K562 (cell line): ENCODE results near the gene PLXNA3. TPM values are rescaled to one million over a fixed set of nuclear protein-coding genes. Genes with fewer than 3 reads are reported as not detected.

Experiments used
- ADNP ChIP-seq: fragments of 200-800 bp; sonication (Bioruptor generic); IDR thresholded peaks from 2 replicates; pipeline ENCODE4 v1.6.1; 2016; ENCODE audit warnings: missing genetic modification characterization, missing compliant biosample characterization
- ARID1B ChIP-seq: fragments of 450-650 bp; IDR thresholded peaks from 2 replicates; pipeline ENCODE4 v1.6.1; 2016; ENCODE audit warnings: antibody characterized with exemption, mild to moderate bottlenecking, inconsistent platforms
- BRF2 ChIP-seq: IDR thresholded peaks from 3 replicates; pipeline ENCODE4 v1.6.1; 2011; ENCODE audit warnings: borderline replicate concordance, mild to moderate bottlenecking; ENCODE audit not compliant: insufficient read length, insufficient read depth
- CBX3 ChIP-seq, 2 experiments: IDR thresholded peaks; 1 replicate in 1 of 2; 2 replicates in 1 of 2; pipeline ENCODE4 v1.6.1; 2012; ENCODE audit warnings: inconsistent platforms in 2 of 2, low read length in 2 of 2, borderline replicate concordance in 1 of 2, control low read depth in 1 of 2
- CHD1 ChIP-seq: fragments of 200-600 bp; sonication (generic); IDR thresholded peaks from one replicate; pipeline ENCODE4 v1.6.1; 2012; ENCODE audit warnings: mild to moderate bottlenecking, moderate library complexity, low read length, inconsistent platforms
- ETV6 ChIP-seq, 3 experiments: fragments of 150-350 bp in 1 of 3; sonication (generic) in 1 of 3; formaldehyde crosslinking in 1 of 3; IDR thresholded peaks; 2 replicates each; pipeline versions ENCODE4 v1.6.1 to v1.8.0; 2014 to 2022; ENCODE audit warnings: borderline replicate concordance in 2 of 3, low read depth in 2 of 3, antibody characterized with exemption in 1 of 3, low read length in 1 of 3, mild to moderate bottlenecking in 1 of 3, missing genetic modification reagents in 1 of 3
- GTF2F1 ChIP-seq: IDR thresholded peaks from 2 replicates; pipeline ENCODE4 v1.6.1; 2011; ENCODE audit warnings: low read depth, low read length, improper control_type of control experiment
- MBD2 ChIP-seq: sonication (generic); IDR thresholded peaks from 2 replicates; pipeline ENCODE4 v1.6.1; 2016; ENCODE audit warnings: low read depth, borderline replicate concordance
- PML ChIP-seq: IDR thresholded peaks from 2 replicates; pipeline ENCODE4 v1.6.1; 2012; ENCODE audit warnings: low read length, inconsistent platforms
- RBBP5 ChIP-seq: fragments of 200-600 bp; sonication (generic); IDR thresholded peaks from 2 replicates; pipeline ENCODE4 v1.6.1; 2012; ENCODE audit warnings: borderline replicate concordance, mild to moderate bottlenecking, low read length, control low read depth, inconsistent platforms; ENCODE audit not compliant: insufficient read depth, poor library complexity, severe bottlenecking
- STAT5B ChIP-seq: fragments of 250-450 bp; sonication (Bioruptor Pico); IDR thresholded peaks from 2 replicates; pipeline ENCODE4 v1.8.0; 2021; ENCODE audit warnings: mild to moderate bottlenecking, inconsistent platforms
- TFE3 ChIP-seq: fragments of 450-650 bp; formaldehyde crosslinking; IDR thresholded peaks from 2 replicates; pipeline ENCODE4 v1.4.0; 2020; ENCODE audit warnings: mild to moderate bottlenecking, mixed read lengths
- TSHZ1 ChIP-seq: fragments of 250-450 bp; sonication (Bioruptor Pico); IDR thresholded peaks from 2 replicates; pipeline ENCODE4 v1.4.0; 2020; ENCODE audit warnings: mild to moderate bottlenecking, moderate library complexity
- ZBTB1 ChIP-seq: sonication (generic); formaldehyde crosslinking; IDR thresholded peaks from 2 replicates; pipeline ENCODE4 v1.8.1; 2023; ENCODE audit warnings: missing genetic modification reagents, low read depth, mild to moderate bottlenecking, borderline replicate concordance
- ZBTB11 ChIP-seq, 3 experiments: fragments of 200-800 bp in 1 of 3; fragments of 250-450 bp in 1 of 3; fragments of 450-650 bp in 1 of 3; sonication (Bioruptor Pico) in 1 of 3; sonication (Bioruptor generic) in 1 of 3; formaldehyde crosslinking in 1 of 3; IDR thresholded peaks; 2 replicates each; pipeline versions ENCODE4 v1.6.1 to v1.8.0; 2016 to 2022; ENCODE audit warnings: mild to moderate bottlenecking in 2 of 3, missing genetic modification characterization in 2 of 3, missing compliant biosample characterization in 1 of 3, moderate library complexity in 1 of 3
- ZNF785 ChIP-seq: fragments of 250-450 bp; sonication (Bioruptor Pico); IDR thresholded peaks from 2 replicates; pipeline ENCODE4 v1.4.0; 2020; ENCODE audit warnings: mild to moderate bottlenecking
- polyA plus RNA-seq, 8 experiments: library from polyadenylated mRNA; depleted of rRNA in 4 of 8; stranded (reverse) in 5 of 8; unstranded in 3 of 8; fragments of >200 nt; fragmentation: Nextera tagmentation in 2 of 8; fragmentation: Illumina TruSeq in 1 of 8; extraction: Ambion mirVana in 2 of 8; extraction: Trizol in 1 of 8; gene quantifications; 2 replicates each; pipeline versions ENCODE4 v1.2.1 to v1.2.3, GENCODE V29; 2011 to 2014; ENCODE audit warnings: inconsistent platforms in 1 of 8, missing spikeins in 1 of 8
- total RNA-seq, 7 experiments: library from RNA; depleted of rRNA in 6 of 7; stranded (reverse); fragments of >200 nt in 6 of 7; fragmentation: Illumina TruSeq in 2 of 7; extraction: Trizol in 2 of 7; gene quantifications; 2 replicates each; pipeline versions ENCODE4 v1.2.1 to v1.2.3, GENCODE V29; 2011 to 2021; ENCODE audit warnings: low replicate concordance in 1 of 7

The PLXNA3 gene
- total and polyA plus RNA-seq, 9 of the 15 experiments (the other 6 are each of a cell fraction or from before 2014, with no cell fraction given) = 0.32 to 47.8 (median 7.5) TPM

- TF ChIP-seq ZBTB11 (CRISPR knock-in tag; IDR thresholded peaks at IDR 0.05) (0 out of 6 replicates have a peak, but pooled peaks of 1 of the 3 experiments have one; percentile 3), TFE3 (peak; percentile 95), MBD2 (0 out of 2 replicates have a peak, but pooled peaks have one; percentile 6), BRF2 (no peak), GTF2F1 (no peak), ETV6 (IDR thresholded peaks at IDR 0.05; ENCODE audit: borderline replicate concordance in 1 of 2, low read depth in 2 of 2, low read length in 1 of 2) (0 out of 4 replicates have a peak, but pooled peaks of 1 of the 2 experiments have one; percentile 29), ETV6 (CRISPR knock-in tag; IDR thresholded peaks at IDR 0.05; ENCODE audit: borderline replicate concordance) (no peak), CHD1 (no peak), TSHZ1 (CRISPR knock-in tag) (no peak), ADNP (no peak), ARID1B (no peak), PML (no peak), ZNF785 (CRISPR knock-in tag) (no peak), CBX3 (IDR thresholded peaks at IDR 0.05; ENCODE audit: borderline replicate concordance in 1 of 2, low read length in 2 of 2) (no peak), ZBTB1 (CRISPR knock-in tag) (no peak), RBBP5 (no peak), STAT5B (no peak)
Measured at GRCh38 chrX:154516656-154517100, 58.6 kb downstream of the PLXNA3 start (continued).
